ENCODE measurements around the gene TYSND1.

Gene TYSND1

GRCh38 chr10:70144372-70145110 is 2.0 kb downstream of the TYSND1 start:
- peak overlapping the region; percentile 60 for H3K4me3 ChIP-seq (replicated peaks; ENCODE audit: low read depth, low read length)
- no peak for DNase-seq (ENCODE audit: low read depth)
- TF ChIP-seq CTCF (IDR thresholded peaks at IDR 0.05; ENCODE audit: low read length, missing control alignments), result no peak

- DNase-seq (ENCODE audit: low read depth), result no peak
- no peak for TF ChIP-seq CTCF (IDR thresholded peaks at IDR 0.05; ENCODE audit: low read length, missing control alignments)
- H3K4me3 ChIP-seq (replicated peaks; ENCODE audit: low read depth, low read length), result no peak overlapping the region
These were observed 3.9 kb downstream of the TYSND1 start for GRCh38 chr10:70142555-70142954.

DNA sequence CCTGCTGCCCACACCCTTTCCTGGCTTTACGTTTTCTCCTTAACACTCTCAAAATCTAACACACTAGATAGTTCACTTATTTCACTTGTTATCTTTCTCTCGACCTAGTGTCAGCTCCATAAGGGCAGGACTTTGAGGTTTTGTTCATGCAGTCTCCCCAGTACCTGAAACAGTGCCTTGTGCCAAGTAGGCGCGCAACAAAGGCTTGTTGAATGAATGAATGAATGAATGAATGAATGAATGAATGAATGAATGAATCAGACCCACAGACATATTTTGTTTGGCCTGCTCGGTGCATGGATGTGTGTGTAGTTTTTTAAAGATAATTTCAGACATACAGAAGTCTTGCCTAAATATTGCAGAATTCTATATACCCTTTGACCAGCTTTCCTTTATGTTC is 6.2 kb downstream of the TYSND1 start:
- no peak for TF ChIP-seq CTCF (IDR thresholded peaks at IDR 0.05; ENCODE audit: low read length, missing control alignments)
- no peak for DNase-seq (ENCODE audit: low read depth)
- H3K4me3 ChIP-seq (replicated peaks; ENCODE audit: low read depth, low read length), result no peak overlapping the region

DNA sequence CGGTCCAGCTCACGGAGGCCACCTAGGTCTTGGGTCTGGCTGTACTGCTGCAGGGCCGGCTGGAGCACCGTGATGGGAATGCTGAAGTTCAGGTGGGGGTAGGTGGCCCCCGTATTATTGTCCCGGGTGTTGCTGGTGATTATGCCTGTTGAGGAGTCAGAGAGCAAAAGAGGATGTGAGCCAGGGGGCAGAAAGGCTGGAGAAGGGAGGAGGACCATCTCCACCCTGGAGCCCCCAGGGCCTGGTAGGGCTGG is 6.6 kb downstream of the TYSND1 start:
- DNase-seq (ENCODE audit: low read depth), result no peak
- H3K4me3 ChIP-seq (replicated peaks; ENCODE audit: low read depth, low read length), result no peak overlapping the region
- no peak for TF ChIP-seq CTCF (IDR thresholded peaks at IDR 0.05; ENCODE audit: low read length, missing control alignments)

DNA sequence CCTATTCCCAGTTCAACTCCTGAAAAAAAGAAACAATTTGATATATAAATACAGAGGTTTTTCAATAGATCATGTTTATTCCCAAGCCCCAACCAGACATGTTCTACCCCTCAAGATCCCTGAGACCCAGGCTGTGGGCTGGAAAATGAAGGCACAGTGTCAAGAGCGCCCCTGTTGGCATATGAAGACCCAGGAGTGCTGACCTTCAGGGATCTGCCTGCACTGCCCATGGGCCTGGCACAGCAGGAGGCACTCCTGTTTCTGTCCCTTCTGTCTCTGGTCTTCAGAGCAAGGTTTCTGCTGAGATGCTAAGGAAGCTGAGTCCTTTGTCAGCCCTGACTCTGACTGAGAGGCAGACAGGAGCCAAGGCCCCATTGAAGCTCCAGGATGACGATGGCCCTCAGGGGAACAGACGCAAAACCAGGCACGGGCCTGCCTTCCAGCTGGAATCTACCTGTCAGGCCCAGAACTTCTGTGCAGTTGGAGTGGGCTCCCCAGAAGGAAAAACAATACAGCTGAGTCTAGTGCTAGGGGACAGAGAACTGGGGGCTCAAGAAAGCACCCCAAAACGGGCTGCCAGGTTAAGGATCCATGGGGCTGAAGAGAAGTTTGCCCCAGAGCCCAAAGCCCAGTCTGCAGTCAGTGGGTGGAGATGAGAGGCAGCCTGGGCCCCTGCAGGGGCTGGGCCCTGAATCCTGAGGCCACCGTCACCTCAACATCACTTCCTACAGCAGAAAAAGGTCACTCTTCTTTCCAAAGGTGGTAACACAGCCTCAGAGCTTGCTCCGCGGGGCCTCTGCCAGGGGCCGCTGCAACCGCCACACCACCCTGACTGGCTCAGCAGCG is 7.1 kb downstream of the TYSND1 start:
- H3K4me3 ChIP-seq (replicated peaks; ENCODE audit: low read depth, low read length), result no peak overlapping the region
- no peak for DNase-seq (ENCODE audit: low read depth)
- no peak for TF ChIP-seq CTCF (IDR thresholded peaks at IDR 0.05; ENCODE audit: low read length, missing control alignments)

GRCh38 chr10:70137927-70138883 is 8.3 kb downstream of the TYSND1 start:
- no peak overlapping the region for H3K4me3 ChIP-seq (replicated peaks; ENCODE audit: low read depth, low read length)
- no peak for TF ChIP-seq CTCF (IDR thresholded peaks at IDR 0.05; ENCODE audit: low read length, missing control alignments)
- DNase-seq (ENCODE audit: low read depth), result no peak
